Ovary (tissue), 3 donors: ENCODE results near the gene C4orf50.

Experiments
- CTCF ChIP-seq, 3 donors: fragments of 450-650 bp in 2 of 3; fragments of 200-600 bp in 1 of 3; IDR thresholded peaks; one replicate each; pipeline versions ENCODE4 v1.5.1 to v1.8.0; 2016 to 2022; ENCODE audit warnings: antibody characterized with exemption in 3 of 3, mild to moderate bottlenecking in 1 of 3
- EP300 ChIP-seq: sonication (generic); formaldehyde crosslinking; IDR thresholded peaks from one replicate; pipeline ENCODE4 v1.6.1; 2017; ENCODE audit warnings: antibody characterized with exemption
- POLR2A ChIP-seq: fragments of 450-650 bp; IDR thresholded peaks from one replicate; pipeline ENCODE4 v1.6.1; 2017; ENCODE audit warnings: antibody characterized with exemption, mild to moderate bottlenecking, moderate library complexity
- donor health status: DM: no; HTN: no; CAD: no.

GRCh38 chr4:5928274-5928673 is 90.0 kb downstream of the C4orf50 start:
- no peak for TF ChIP-seq CTCF (IDR thresholded peaks at IDR 0.05)
- TF ChIP-seq POLR2A = no peak
- no peak for TF ChIP-seq EP300
